Activated naive CD4-positive, alpha-beta T cell treated with anti-CD3 and anti-CD28 coated beads, Interleukin-2, amount 10 ng/mL, durations not matched to agents 7 days and 5 days (primary cell): Measurements from ENCODE around the gene RPS19.

Source experiments
- CTCF ChIA-PET: fragments of 350-600 bp; sonication (Branson Sonifier 250); formaldehyde crosslinking; loops from one replicate; lab custom pipeline; 2021; ENCODE audit warnings: antibody characterized with exemption; lab: Charles Lee
- DNase-seq: peaks from one replicate; pipeline ENCODE4 v3.0.0-alpha.2; 2020
- H3K27ac Mint-ChIP-seq: one replicate; pipeline ENCODE4 v1.8.0; 2021; ENCODE audit warnings: mild to moderate bottlenecking, moderate library complexity, mixed read lengths
- H3K27me3 Mint-ChIP-seq: one replicate; pipeline ENCODE4 v1.8.0; 2021; ENCODE audit warnings: mild to moderate bottlenecking, mixed read lengths
- H3K36me3 Mint-ChIP-seq: one replicate; pipeline ENCODE4 v1.8.0; 2021; ENCODE audit warnings: mixed read lengths
- H3K4me1 Mint-ChIP-seq: one replicate; pipeline ENCODE4 v1.8.0; 2021; ENCODE audit warnings: mixed read lengths
- H3K4me3 Mint-ChIP-seq: one replicate; pipeline ENCODE4 v1.8.0; 2021; ENCODE audit warnings: mild to moderate bottlenecking, moderate library complexity, mixed read lengths
- H3K9me3 Mint-ChIP-seq: one replicate; pipeline ENCODE4 v1.8.0; 2021; ENCODE audit warnings: mixed read lengths

The RPS19 gene

GRCh38 chr19:41845051-41845590 lies 14.9 kb upstream of the RPS19 start:
- no peak for DNase-seq
- Mint-ChIP-seq H3K27ac (no peak overlapping the region), H3K4me1 (no peaks in the 10 kb centered on the region), H3K36me3 (no peaks in the 10 kb centered on the region), H3K4me3 (no peak overlapping the region), H3K9me3 (no peaks in the 10 kb centered on the region), H3K27me3 (peaks cover 48% of the 10 kb centered on the region)
- CTCF ChIA-PET: no interaction called here

DNA sequence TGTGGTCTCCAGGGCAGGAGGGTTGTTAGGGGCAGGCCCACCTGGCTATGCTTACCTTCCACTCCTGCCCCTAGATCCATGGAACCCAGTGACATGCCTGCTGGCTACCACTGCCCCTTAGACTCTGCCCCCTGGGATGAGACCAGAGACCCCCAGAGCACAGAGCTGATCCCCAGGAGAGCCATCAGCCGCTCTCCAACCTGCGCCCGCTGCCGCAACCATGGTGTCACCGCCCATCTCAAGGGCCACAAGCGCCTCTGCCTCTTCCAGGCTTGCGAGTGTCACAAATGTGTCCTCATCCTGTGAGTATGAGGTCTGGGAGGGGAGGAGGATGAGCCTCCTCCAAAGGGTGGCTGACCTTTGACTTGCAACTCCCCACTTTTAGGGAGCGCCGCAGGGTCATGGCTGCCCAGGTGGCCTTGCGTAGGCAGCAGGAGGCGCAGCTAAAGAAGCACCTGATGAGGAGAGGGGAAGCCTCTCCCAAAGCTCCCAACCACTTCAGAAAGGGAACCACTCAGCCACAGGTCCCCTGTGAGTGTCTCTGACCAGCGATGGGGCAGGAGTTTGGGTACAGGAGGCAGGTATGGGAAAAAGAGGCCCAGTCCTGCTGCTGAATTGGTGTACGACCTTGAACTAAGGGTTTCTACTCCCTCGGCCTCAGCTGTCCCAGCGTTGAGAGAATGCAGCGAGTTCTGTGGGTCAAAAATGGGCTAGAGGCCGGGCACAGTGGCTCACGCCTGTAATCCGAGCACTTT lies 12.5 kb upstream of the RPS19 start:
- Mint-ChIP-seq H3K27ac (no peak overlapping the region), H3K4me1 (no peaks in the 10 kb centered on the region), H3K36me3 (no peaks in the 10 kb centered on the region), H3K4me3 (no peak overlapping the region), H3K27me3 (peaks cover 64% of the 10 kb centered on the region), H3K9me3 (no peaks in the 10 kb centered on the region)
- no peak for DNase-seq
- CTCF ChIA-PET: interaction anchor here (0.5 to 1.4 kb wide), 3 partner anchors 54 to 140 kb away, joined by 3 read pairs; no protein-coding TSS in a partner anchor

DNA sequence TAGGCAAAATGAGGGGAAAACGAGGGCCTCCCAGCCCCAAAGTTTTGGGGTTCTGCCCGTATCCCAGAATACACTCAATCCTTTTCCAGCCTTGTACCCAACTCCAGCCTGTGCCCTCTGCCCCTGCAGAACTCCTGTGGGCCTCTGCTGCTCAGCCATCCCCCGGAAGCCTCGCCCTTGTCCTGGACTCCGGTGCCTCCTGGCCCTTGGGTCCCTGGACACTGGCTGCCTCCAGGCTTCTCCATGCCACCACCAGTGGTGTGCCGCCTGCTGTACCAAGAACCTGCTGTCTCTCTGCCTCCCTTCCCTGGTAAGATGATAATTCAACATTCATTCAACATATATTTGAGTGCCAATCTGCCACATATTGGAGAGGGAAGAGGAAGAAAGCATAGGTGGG lies 11.4 kb upstream of the RPS19 start:
- DNase-seq: no peak
- Mint-ChIP-seq H3K4me1 (no peaks in the 10 kb centered on the region), H3K4me3 (no peak overlapping the region), H3K27me3 (peaks cover 70% of the 10 kb centered on the region), H3K9me3 (no peaks in the 10 kb centered on the region), H3K27ac (no peak overlapping the region), H3K36me3 (no peaks in the 10 kb centered on the region)
- CTCF ChIA-PET: interaction anchor here (1.2 to 2.0 kb wide), 3 partner anchors 10 to 56 kb away, joined by 3 to 7 read pairs (median 4); no protein-coding TSS in a partner anchor

DNA sequence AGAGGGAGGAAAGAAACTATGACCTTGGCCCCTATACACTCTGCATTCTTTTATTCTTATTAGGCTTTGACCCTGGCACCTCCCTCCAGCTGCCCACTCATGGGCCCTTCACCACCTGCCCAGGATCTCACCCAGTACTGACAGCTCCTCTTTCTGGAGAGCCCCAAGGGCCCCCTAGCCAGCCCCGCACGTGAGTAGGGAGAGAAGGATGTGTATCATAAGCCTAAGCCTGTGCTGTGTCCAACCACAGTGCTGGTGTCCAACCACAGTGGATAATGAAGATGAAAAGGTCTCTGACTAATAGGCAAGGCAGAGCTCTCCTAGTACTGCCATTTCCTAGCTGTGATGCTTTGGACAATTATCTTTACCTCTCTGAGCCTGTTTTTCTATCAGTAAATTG lies 11.0 kb upstream of the RPS19 start:
- no peaks in the 10 kb centered on the region for H3K9me3 Mint-ChIP-seq
- H3K27me3 Mint-ChIP-seq: peaks cover 70% of the 10 kb centered on the region
- H3K4me3 Mint-ChIP-seq: no peak overlapping the region
- no peak overlapping the region for H3K27ac Mint-ChIP-seq
- H3K4me1 Mint-ChIP-seq: no peaks in the 10 kb centered on the region
- no peak for DNase-seq
- CTCF ChIA-PET: interaction anchor here (1.2 to 2.0 kb wide), 2 partner anchors 10 to 12 kb away, joined by 4 to 7 read pairs; no protein-coding TSS in a partner anchor
- H3K36me3 Mint-ChIP-seq: no peaks in the 10 kb centered on the region

DNA sequence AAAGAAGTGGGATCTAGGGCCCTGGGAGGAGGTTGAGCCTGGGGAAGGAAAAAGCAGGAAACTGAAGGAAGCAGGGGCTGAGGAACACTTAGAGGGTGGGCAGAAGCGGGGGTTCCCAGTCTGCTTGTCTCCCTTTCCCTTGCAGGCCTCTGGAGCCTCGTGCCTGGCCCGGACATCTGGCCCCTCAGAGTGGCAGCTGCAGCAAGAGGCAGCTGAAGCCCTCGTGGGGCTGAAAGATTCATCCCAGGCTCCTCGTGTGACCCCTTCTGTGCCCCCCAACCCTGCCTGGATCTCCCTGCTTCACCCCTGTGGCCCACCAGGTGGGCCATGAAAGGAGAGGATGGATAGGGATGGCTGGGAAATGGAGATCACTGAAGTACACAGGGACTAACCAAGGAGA lies 9.7 kb upstream of the RPS19 start:
- CTCF ChIA-PET: interaction anchor here (0.8 to 2.6 kb wide), 3 partner anchors 14 to 185 kb away, joined by 3 to 7 read pairs (median 3); no protein-coding TSS in a partner anchor
- Mint-ChIP-seq H3K4me3 (no peak overlapping the region), H3K36me3 (no peaks in the 10 kb centered on the region), H3K27ac (no peak overlapping the region), H3K4me1 (no peaks in the 10 kb centered on the region), H3K9me3 (no peaks in the 10 kb centered on the region), H3K27me3 (peaks cover 73% of the 10 kb centered on the region)
- no peak for DNase-seq

DNA sequence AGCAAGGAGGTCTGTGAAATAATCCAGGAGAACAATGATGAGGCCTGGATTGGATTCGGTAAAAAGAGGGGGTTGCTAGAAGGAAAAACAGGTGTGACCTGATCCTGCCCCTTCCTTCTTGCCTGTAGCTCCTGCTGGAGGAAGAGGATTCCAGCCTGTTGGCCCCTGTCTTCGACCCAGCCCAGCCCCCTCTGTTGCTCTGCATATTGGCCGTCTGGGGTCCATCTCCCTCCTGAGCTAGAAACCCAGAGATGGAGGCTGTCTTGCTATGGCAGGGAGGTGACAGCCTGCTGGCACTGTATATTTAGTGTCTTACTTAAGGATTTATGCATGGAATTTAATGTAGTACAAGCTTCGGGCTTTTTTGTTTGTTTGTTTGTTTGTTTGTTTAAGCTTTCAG lies 8.6 kb upstream of the RPS19 start:
- Mint-ChIP-seq H3K4me3 (no peak overlapping the region), H3K36me3 (no peaks in the 10 kb centered on the region), H3K9me3 (no peaks in the 10 kb centered on the region), H3K4me1 (no peaks in the 10 kb centered on the region), H3K27me3 (peaks cover 69% of the 10 kb centered on the region), H3K27ac (no peak overlapping the region)
- CTCF ChIA-PET: interaction anchor here (1.0 to 2.6 kb wide), 3 partner anchors 15 to 98 kb away, joined by 3 to 7 read pairs (median 3); no protein-coding TSS in a partner anchor
- DNase-seq: no peak

- Mint-ChIP-seq H3K27ac (no peak overlapping the region), H3K36me3 (no peaks in the 10 kb centered on the region), H3K4me1 (no peaks in the 10 kb centered on the region), H3K9me3 (no peaks in the 10 kb centered on the region), H3K4me3 (no peak overlapping the region), H3K27me3 (peaks cover 56% of the 10 kb centered on the region)
- CTCF ChIA-PET: interaction anchor here (0.7 to 2.6 kb wide), 2 partner anchors 17 to 81 kb away, joined by 3 to 7 read pairs; no protein-coding TSS in a partner anchor
- no peak for DNase-seq
Measured at GRCh38 chr19:41853344-41853743, 6.7 kb upstream of the RPS19 start.

GRCh38 chr19:41853768-41854167 lies 6.3 kb upstream of the RPS19 start:
- Mint-ChIP-seq H3K9me3 (no peaks in the 10 kb centered on the region), H3K27me3 (peaks cover 51% of the 10 kb centered on the region), H3K27ac (no peak overlapping the region), H3K4me3 (no peak overlapping the region), H3K4me1 (no peaks in the 10 kb centered on the region), H3K36me3 (no peaks in the 10 kb centered on the region)
- DNase-seq: no peak
- CTCF ChIA-PET: interaction anchor here (0.7 kb wide), 1 partner anchor 81 kb away, joined by 3 read pairs; no protein-coding TSS in a partner anchor

DNA sequence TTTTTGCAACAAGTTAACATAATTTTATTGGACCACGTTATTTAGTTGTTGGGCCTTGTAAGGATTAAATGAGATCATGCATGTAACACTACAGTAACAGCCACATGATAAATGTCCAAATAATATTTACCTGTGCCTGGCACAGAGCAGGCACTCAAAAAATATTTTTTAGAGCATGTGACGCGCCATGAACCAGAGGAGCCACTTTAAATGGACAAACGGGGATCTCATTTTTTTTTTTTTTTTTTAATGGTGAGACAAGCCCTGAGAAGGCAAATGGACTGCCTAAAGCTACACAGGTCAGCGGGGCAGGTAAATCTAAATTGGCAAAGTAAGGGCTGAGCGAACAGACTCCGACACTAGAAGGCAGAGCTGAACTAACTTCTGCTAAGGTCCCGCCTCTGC lies 840 bp upstream of the RPS19 start:
- H3K27ac Mint-ChIP-seq: peak overlapping the region; percentile 92
- no peak for DNase-seq
- H3K27me3 Mint-ChIP-seq: peaks cover 10% of the 10 kb centered on the region
- H3K4me3 Mint-ChIP-seq: peak overlapping the region; percentile 82
- H3K9me3 Mint-ChIP-seq: no peaks in the 10 kb centered on the region
- CTCF ChIA-PET: interaction anchor here (1.2 to 3.9 kb wide), 8 partner anchors 10 to 190 kb away, joined by 3 to 37 read pairs (median 6); partner anchors contain the start of gene RABAC1
- peaks cover 34% of the 10 kb centered on the region for H3K36me3 Mint-ChIP-seq
- peaks cover 39% of the 10 kb centered on the region for H3K4me1 Mint-ChIP-seq

GRCh38 chr19:41860419-41861115 lies 512 bp downstream of the RPS19 start:
- peak; percentile 47 for DNase-seq

DNA sequence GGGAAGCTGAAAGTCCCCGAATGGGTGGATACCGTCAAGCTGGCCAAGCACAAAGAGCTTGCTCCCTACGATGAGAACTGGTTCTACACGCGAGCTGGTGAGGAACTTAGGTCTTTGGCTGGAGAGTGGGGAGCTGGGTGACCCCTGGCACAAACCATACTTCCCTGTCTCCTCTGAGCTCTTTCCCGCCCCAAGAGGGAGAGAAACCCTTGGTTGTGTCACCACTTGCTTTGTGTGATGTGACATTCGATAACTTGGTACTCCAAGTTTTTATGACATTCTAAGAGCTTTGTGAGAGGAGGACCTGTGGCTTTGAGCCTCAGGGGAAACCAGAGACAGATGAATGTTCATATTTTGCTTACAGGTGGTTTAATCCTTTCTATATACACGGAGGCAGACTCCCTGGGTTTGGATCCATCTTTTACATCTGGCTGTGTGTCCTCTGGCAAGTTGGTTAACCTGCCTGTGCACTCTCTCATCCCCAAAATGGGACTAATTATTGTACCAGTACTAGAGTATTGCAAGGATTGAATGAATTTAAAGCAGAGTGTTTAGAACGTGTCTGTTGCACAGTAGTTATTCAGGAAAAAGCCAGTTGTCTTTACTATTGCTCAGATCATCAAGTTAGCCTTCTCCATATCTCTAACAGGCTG lies 1.2 kb downstream of the RPS19 start:
- no peak for DNase-seq
- peak overlapping the region; percentile 82 for H3K4me3 Mint-ChIP-seq
- H3K36me3 Mint-ChIP-seq: peaks cover 46% of the 10 kb centered on the region
- H3K9me3 Mint-ChIP-seq: no peaks in the 10 kb centered on the region
- no peaks in the 10 kb centered on the region for H3K27me3 Mint-ChIP-seq
- CTCF ChIA-PET: interaction anchor here (1.0 to 3.9 kb wide), 3 partner anchors 11 to 97 kb away, joined by 3 to 37 read pairs (median 19); partner anchors contain the start of gene RABAC1
- peak overlapping the region; percentile 88 for H3K27ac Mint-ChIP-seq
- peaks cover 54% of the 10 kb centered on the region for H3K4me1 Mint-ChIP-seq

More at GRCh38 chr19:41860419-41861115, 512 bp downstream of the RPS19 start:
- CTCF ChIA-PET: interaction anchor here (0.8 to 3.9 kb wide), 8 partner anchors 11 to 189 kb away, joined by 3 to 37 read pairs (median 4); partner anchors contain the start of gene RABAC1
- Mint-ChIP-seq H3K36me3 (peaks cover 43% of the 10 kb centered on the region), H3K9me3 (no peaks in the 10 kb centered on the region), H3K4me1 (peaks cover 50% of the 10 kb centered on the region), H3K27ac (peak overlapping the region; percentile 88), H3K27me3 (no peaks in the 10 kb centered on the region), H3K4me3 (peak overlapping the region; percentile 82)

- no peaks in the 10 kb centered on the region for H3K27me3 Mint-ChIP-seq
- peak overlapping the region; percentile 88 for H3K27ac Mint-ChIP-seq
- H3K4me3 Mint-ChIP-seq: peak overlapping the region; percentile 82
- DNase-seq: no peak
- H3K36me3 Mint-ChIP-seq: peaks cover 48% of the 10 kb centered on the region
- peaks cover 58% of the 10 kb centered on the region for H3K4me1 Mint-ChIP-seq
- H3K9me3 Mint-ChIP-seq: no peaks in the 10 kb centered on the region
- CTCF ChIA-PET: interaction anchor here (3.0 kb wide), 1 partner anchor 11 kb away, joined by 18 read pairs; no protein-coding TSS in a partner anchor
Measured at GRCh38 chr19:41861846-41862245, 1.8 kb downstream of the RPS19 start.

- Mint-ChIP-seq H3K4me1 (peaks cover 60% of the 10 kb centered on the region), H3K9me3 (no peaks in the 10 kb centered on the region), H3K36me3 (peaks cover 48% of the 10 kb centered on the region), H3K4me3 (peak overlapping the region; percentile 82), H3K27ac (peak overlapping the region; percentile 56), H3K27me3 (no peaks in the 10 kb centered on the region)
- DNase-seq: no peak
- CTCF ChIA-PET: interaction anchor here (3.0 kb wide), 1 partner anchor 10 kb away, joined by 18 read pairs; no protein-coding TSS in a partner anchor
Measured at GRCh38 chr19:41862445-41862986, 2.5 kb downstream of the RPS19 start.
